ENCODE data around the gene IMP3.

The IMP3 gene

DNA sequence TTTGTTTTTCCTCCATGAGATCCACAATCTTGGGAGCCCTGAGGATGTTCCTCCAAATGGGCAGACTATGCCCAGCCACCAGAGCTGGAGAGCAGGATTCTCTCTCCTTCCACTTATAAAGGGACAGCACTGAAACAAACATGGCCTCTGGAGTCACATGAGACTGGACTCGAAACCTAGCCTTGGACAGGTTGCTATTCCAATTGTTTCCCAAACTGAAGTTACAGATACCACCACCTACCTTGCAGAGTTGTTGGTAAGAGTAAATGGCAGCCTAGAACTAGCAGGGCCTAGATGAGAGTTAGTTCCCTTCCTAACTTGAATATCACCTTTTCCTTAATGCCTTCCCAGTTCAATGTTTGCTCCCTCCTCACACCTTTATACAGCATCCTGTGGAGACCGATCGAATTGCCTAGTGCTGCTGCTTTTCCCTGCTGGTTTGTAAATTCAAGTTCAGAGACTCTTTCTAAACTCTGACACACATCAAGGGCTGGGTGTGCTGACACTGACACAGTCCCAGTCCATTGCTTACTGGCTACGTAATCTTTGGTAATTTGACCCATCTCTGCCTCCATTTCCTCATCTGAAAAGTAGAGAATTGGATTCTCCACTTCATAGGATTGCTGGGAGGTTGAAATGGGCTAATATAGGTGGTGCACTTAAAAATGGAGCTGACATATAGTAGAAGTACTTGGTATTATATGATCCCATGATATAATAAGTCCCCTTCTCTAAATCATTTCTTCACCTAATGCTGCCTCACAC, 2.6 kb downstream of the IMP3 start:
- TF ChIP-seq ZBTB7A (IDR thresholded peaks at IDR 0.05; ENCODE audit: low read depth) (no peak), EGR1 (IDR thresholded peaks at IDR 0.05) (no peak), RAD21 (IDR thresholded peaks at IDR 0.05; ENCODE audit: low read depth) (no peak), NFIC (IDR thresholded peaks at IDR 0.05) (no peak), YY1 (IDR thresholded peaks at IDR 0.05; ENCODE audit: low read depth) (no peak), FOXM1 (IDR thresholded peaks at IDR 0.05; ENCODE audit: borderline replicate concordance, low read depth) (no peak), TEAD4 (IDR thresholded peaks at IDR 0.05) (no peak), TCF12 (IDR thresholded peaks at IDR 0.05; ENCODE audit: low read depth) (no peak), TAF1 (IDR thresholded peaks at IDR 0.05; ENCODE audit: low read depth) (no peak), CEBPB (IDR thresholded peaks at IDR 0.05) (no peak), EP300 (IDR thresholded peaks at IDR 0.05; ENCODE audit: borderline replicate concordance) (no peak), CREB1 (IDR thresholded peaks at IDR 0.05; ENCODE audit: low read depth) (no peak)
- TF ChIP-seq, protein P1, sequence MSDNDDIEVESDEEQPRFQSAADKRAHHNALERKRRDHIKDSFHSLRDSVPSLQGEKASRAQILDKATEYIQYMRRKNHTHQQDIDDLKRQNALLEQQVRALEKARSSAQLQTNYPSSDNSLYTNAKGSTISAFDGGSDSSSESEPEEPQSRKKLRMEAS (IDR thresholded peaks at IDR 0.05): no peak
- TF ChIP-seq, protein P2, sequence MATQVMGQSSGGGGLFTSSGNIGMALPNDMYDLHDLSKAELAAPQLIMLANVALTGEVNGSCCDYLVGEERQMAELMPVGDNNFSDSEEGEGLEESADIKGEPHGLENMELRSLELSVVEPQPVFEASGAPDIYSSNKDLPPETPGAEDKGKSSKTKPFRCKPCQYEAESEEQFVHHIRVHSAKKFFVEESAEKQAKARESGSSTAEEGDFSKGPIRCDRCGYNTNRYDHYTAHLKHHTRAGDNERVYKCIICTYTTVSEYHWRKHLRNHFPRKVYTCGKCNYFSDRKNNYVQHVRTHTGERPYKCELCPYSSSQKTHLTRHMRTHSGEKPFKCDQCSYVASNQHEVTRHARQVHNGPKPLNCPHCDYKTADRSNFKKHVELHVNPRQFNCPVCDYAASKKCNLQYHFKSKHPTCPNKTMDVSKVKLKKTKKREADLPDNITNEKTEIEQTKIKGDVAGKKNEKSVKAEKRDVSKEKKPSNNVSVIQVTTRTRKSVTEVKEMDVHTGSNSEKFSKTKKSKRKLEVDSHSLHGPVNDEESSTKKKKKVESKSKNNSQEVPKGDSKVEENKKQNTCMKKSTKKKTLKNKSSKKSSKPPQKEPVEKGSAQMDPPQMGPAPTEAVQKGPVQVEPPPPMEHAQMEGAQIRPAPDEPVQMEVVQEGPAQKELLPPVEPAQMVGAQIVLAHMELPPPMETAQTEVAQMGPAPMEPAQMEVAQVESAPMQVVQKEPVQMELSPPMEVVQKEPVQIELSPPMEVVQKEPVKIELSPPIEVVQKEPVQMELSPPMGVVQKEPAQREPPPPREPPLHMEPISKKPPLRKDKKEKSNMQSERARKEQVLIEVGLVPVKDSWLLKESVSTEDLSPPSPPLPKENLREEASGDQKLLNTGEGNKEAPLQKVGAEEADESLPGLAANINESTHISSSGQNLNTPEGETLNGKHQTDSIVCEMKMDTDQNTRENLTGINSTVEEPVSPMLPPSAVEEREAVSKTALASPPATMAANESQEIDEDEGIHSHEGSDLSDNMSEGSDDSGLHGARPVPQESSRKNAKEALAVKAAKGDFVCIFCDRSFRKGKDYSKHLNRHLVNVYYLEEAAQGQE (IDR thresholded peaks at IDR 0.05; ENCODE audit: low read depth): no peak
- TF ChIP-seq, protein P3, sequence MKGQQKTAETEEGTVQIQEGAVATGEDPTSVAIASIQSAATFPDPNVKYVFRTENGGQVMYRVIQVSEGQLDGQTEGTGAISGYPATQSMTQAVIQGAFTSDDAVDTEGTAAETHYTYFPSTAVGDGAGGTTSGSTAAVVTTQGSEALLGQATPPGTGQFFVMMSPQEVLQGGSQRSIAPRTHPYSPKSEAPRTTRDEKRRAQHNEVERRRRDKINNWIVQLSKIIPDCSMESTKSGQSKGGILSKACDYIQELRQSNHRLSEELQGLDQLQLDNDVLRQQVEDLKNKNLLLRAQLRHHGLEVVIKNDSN (IDR thresholded peaks at IDR 0.05): no peak

DNA sequence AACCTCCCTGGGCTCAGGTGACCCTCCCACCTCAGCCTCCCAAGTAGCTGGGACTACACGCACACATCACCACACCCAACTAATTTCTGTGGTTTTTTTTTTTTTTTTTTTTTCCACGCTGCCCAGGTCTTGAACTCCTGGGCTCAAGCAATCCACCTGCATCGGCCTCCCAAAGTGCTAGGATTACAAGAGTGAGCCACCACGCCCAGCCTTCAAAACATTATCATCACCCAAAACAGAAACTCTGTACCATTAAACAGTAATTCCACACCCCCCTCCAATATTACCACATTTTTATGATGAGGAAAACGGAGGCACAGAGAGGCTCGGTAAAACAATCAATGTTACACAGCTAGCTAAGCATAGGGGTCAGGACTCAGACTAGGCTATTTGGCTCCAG, 4.0 kb downstream of the IMP3 start:
- TF ChIP-seq, protein P3 (IDR thresholded peaks at IDR 0.05): no peak
- TF ChIP-seq RAD21 (IDR thresholded peaks at IDR 0.05; ENCODE audit: low read depth) (no peak), YY1 (IDR thresholded peaks at IDR 0.05; ENCODE audit: low read depth) (no peak), TAF1 (IDR thresholded peaks at IDR 0.05; ENCODE audit: low read depth) (no peak), CEBPB (IDR thresholded peaks at IDR 0.05) (no peak), ZBTB7A (IDR thresholded peaks at IDR 0.05; ENCODE audit: low read depth) (no peak), NFIC (IDR thresholded peaks at IDR 0.05) (no peak), FOXM1 (IDR thresholded peaks at IDR 0.05; ENCODE audit: borderline replicate concordance, low read depth) (no peak), CREB1 (IDR thresholded peaks at IDR 0.05; ENCODE audit: low read depth) (no peak), TCF12 (IDR thresholded peaks at IDR 0.05; ENCODE audit: low read depth) (no peak), EGR1 (IDR thresholded peaks at IDR 0.05) (no peak), TEAD4 (IDR thresholded peaks at IDR 0.05) (no peak), EP300 (IDR thresholded peaks at IDR 0.05; ENCODE audit: borderline replicate concordance) (no peak)
- TF ChIP-seq, protein P2 (IDR thresholded peaks at IDR 0.05; ENCODE audit: low read depth): no peak
- TF ChIP-seq, protein P1 (IDR thresholded peaks at IDR 0.05): no peak

DNA sequence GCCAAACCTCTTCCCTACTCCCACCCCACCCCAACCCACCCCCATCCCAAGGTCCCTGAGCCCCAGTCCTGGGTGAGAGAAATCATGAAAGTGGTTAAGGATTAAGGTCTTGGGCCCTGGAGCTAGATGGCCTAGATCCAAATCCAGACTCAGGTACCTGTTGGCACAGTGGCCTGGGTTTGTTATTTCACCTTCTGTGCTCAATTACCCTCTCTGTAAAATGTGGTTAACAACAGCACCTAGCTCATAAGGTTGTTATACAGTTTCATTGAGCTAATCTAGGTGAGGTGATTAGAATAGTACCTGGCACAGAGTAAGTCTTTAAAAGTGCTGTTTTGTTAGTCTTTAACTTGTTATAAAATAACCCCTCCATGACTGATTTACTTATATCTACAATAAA, 8.1 kb downstream of the IMP3 start:
- TF ChIP-seq EP300 (IDR thresholded peaks at IDR 0.05; ENCODE audit: borderline replicate concordance) (no peak), YY1 (IDR thresholded peaks at IDR 0.05; ENCODE audit: low read depth) (no peak), TCF12 (IDR thresholded peaks at IDR 0.05; ENCODE audit: low read depth) (no peak), TAF1 (IDR thresholded peaks at IDR 0.05; ENCODE audit: low read depth) (no peak)
- TF ChIP-seq, protein P2 (IDR thresholded peaks at IDR 0.05; ENCODE audit: low read depth): no peak
